Measurements from ENCODE around the gene SLC22A3.
A peak's percentile ranks its signal among the peaks of the same experiment; 100 is the strongest.
"Not testable (repeated sequence)": the region's sequence is repeated elsewhere in the genome, so short reads cannot be mapped to it uniquely, and the experiment has no call there.

Gene SLC22A3, protein sequence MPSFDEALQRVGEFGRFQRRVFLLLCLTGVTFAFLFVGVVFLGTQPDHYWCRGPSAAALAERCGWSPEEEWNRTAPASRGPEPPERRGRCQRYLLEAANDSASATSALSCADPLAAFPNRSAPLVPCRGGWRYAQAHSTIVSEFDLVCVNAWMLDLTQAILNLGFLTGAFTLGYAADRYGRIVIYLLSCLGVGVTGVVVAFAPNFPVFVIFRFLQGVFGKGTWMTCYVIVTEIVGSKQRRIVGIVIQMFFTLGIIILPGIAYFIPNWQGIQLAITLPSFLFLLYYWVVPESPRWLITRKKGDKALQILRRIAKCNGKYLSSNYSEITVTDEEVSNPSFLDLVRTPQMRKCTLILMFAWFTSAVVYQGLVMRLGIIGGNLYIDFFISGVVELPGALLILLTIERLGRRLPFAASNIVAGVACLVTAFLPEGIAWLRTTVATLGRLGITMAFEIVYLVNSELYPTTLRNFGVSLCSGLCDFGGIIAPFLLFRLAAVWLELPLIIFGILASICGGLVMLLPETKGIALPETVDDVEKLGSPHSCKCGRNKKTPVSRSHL

DNA sequence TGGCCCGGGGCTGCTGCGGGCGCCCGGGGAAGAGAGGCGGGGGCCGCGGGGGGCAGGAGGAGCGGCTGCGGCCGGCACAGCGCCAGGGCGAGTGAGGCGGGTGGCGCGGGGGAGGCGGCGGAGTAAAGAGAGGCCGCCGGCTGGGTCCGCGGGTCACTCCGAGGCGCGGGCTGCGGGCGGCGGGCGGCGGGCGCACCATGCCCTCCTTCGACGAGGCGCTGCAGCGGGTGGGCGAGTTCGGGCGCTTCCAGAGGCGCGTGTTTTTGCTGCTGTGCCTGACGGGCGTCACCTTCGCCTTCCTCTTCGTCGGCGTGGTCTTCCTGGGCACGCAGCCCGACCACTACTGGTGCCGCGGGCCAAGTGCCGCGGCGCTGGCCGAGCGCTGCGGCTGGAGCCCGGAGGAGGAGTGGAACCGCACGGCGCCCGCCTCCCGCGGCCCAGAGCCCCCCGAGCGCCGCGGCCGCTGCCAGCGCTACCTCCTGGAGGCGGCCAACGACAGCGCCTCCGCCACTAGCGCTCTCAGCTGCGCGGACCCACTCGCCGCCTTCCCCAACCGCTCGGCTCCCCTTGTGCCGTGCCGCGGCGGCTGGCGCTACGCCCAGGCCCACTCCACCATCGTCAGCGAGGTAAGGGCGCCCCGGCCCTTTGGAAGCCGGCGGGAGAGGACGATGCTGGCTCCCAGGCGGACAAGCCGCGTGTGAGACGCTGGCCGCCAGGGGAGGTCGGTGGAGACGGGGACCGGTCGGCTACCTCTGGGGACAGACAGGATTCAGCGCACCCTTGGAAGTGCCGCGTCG, at the start of gene SLC22A3:
Gene SLC22A3, plus strand, starts transcription at position 156 of the 797 bp plus-strand sequence. Its CDS starts 42 bp downstream, at position 198.
- peak; percentile 2 for DNase-seq

GRCh38 chr6:160299559-160299958, 48.6 kb upstream of the SLC22A3 start:
- no peak for DNase-seq

- no peak for DNase-seq
These were observed 48.0 kb upstream of the SLC22A3 start for GRCh38 chr6:160300076-160300695.

DNA sequence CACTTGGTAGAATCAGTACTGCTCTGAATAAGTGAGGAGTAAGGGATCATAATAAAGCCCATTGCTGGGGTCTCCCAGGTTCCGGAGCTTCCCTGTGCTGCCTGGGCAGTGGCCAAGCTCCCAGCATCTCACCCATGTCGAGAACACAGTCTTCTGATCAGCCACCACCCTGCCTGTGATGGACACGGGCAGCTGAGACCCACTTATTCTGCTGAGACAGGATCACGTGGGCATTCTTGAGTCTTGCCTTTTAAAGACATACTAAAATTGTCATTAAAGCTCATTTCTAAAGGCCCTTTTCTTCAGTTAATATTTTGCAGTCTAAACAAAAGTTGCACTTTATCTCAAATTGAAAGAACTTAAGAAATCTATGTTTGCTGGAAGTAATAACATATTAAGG, 46.8 kb upstream of the SLC22A3 start:
- no peak for DNase-seq

GRCh38 chr6:160302431-160303082, 45.6 kb upstream of the SLC22A3 start:
- not testable (repeated sequence) for DNase-seq

- DNase-seq: no peak
These were observed 44.4 kb upstream of the SLC22A3 start for GRCh38 chr6:160303806-160304205.

DNA sequence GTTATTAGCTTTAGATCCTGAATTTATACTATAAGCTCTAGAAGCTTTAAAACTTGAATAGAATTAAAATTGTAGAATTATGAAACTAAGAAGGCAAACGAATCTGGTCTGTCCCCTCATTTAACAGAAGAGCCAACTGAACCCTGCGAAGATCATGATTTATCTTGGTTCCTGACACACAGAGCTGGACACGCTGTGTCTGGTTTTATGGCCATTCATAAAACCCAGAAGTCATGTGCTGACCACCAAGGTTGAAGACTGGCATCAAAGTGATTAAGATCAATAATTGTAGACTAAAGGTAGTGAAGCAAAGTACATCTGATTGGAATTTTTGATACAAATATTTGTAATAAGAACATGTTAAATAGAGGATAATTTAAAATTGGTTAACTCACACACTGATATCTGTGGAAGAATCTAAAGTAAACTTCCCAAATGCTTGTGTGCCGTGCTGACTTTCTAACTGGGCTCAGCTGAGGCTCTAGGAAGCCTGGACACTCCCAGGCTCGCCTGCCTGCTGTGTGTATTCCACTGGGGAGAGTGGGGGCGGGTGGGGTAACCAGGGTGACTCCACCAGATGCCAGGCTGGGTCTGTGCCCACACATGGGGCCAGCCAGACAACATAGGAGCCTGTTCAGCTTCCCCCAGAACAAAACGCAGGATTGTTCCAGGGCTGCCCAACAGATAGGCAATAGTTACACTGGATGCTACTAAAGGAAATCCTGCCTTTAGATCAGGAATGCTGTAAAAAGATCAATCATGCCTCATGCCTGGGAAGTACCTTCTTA, 42.1 kb upstream of the SLC22A3 start:
- DNase-seq: no peak

DNA sequence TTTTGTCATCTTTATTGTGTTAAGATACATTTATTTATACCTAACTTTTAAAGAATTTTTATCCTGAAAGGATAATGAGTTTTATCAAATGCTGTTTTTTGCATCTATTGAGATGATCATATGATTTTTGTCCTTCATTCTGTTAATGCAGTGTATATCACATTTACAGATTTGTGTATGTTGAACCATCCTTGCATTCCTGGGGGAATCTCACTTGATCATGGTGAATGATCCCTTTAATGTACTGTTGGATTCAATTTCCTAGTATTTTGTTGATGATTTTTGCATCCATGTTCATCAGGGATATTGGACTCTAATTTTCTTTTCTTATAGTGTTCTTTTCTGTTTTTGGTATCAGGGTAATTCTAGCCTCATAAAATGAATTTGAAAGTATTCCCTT, 38.5 kb upstream of the SLC22A3 start:
- no peak for DNase-seq

GRCh38 chr6:160312900-160313299, 35.3 kb upstream of the SLC22A3 start:
- no peak for DNase-seq

GRCh38 chr6:160315310-160315709, 32.9 kb upstream of the SLC22A3 start:
- DNase-seq: no peak

DNA sequence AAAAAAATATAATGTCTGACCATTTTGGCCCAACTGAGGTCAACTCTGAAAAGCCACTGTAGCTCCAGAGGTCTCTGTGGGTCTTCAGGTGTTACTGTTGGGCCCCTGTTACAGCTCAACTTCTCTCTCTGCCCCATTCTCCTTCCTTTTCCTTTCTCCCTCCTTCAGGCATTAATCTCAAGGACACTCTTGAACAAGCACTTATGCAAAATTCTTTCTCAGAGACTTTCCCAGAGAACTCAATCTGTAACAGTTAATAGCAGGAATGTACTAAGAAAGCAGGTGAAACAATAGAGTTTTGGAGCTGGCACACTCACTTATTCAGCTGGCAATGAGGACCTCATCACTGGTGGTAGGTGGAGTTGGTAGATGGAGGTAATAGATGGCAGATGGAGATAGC, 31.9 kb upstream of the SLC22A3 start:
- no peak for DNase-seq

GRCh38 chr6:160319246-160319645, 28.9 kb upstream of the SLC22A3 start:
- DNase-seq: no peak

- DNase-seq: no peak
These were observed 26.3 kb upstream of the SLC22A3 start for GRCh38 chr6:160321729-160322505.

GRCh38 chr6:160327981-160328380, 20.2 kb upstream of the SLC22A3 start:
- DNase-seq: no peak

GRCh38 chr6:160328447-160328846, 19.7 kb upstream of the SLC22A3 start:
- DNase-seq: no peak

DNA sequence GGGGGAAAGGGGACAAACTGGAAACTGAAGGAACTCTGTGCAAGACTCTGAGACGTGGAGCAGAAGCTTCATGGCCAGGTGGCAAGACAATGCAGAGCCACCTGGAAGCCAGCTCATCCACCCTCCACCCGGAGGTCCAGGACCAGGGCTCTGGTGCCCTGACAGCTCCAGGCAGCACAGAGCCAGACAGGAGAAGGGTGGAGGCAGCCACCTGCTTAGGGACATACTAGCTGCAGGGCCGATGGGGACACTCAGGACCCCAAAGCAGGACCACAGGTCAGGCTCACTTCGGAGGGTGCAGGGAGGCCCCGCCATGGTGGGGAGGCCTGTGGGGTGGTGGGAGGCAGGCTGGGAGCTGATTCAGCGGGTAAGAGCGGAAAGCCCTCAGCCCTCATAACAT, 19.0 kb upstream of the SLC22A3 start:
- no peak for DNase-seq

GRCh38 chr6:160330619-160331018, 17.6 kb upstream of the SLC22A3 start:
- no peak for DNase-seq

GRCh38 chr6:160331204-160331603, 17.0 kb upstream of the SLC22A3 start:
- DNase-seq: no peak

DNA sequence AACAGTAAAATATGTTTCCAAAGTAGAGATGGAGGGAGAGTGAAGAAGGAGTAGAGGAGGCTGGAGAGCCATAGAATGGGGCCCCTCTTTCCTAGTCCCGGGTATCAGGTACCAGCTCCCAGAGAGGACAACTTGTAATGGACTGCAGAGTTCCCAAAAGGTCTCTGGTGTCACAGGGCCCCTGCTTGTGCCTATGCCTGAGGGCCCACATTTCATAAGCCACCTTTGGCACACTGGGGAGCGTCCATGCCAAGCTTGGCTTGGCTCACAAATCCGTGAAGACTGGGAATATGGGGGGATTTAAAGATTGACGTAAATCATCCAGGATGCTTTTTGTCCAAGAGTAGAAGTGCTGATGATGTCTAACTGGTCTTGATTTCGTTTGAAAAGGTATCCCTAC, 16.4 kb upstream of the SLC22A3 start:
- no peak for DNase-seq

- no peak for DNase-seq
These were observed 15.1 kb upstream of the SLC22A3 start for GRCh38 chr6:160333101-160333500.

- no peak for DNase-seq
These were observed 14.3 kb upstream of the SLC22A3 start for GRCh38 chr6:160333841-160334240.

All from activated CD4-positive, alpha-beta T cell treated with anti-CD3 and anti-CD28 coated beads, Interleukin-2, Interleukin-6, amounts not matched to agents 100 ng/mL and 50 ng/mL, durations not matched to agents 16 hours and 8 hours (primary cell).